GM19438 (cell line): Measurements from ENCODE around the gene CDC26.
"Not testable (repeated sequence)": the region's sequence is repeated elsewhere in the genome, so short reads cannot be mapped to it uniquely, and the experiment has no call there.

ENCODE experiments used
- ATAC-seq: cut with Tn5 transposase; IDR thresholded peaks from one replicate; pipeline ENCODE4 v1.9.1; 2021; ENCODE audit warnings: low read depth; ENCODE audit not compliant: unreplicated experiment

Gene CDC26

GRCh38 chr9:113244556-113244955 lies 30.8 kb downstream of the CDC26 start:
- ATAC-seq, result no peak

GRCh38 chr9:113241161-113241560 lies 34.2 kb downstream of the CDC26 start:
- ATAC-seq, result no peak

GRCh38 chr9:113238859-113239232 lies 36.5 kb downstream of the CDC26 start:
- no peak for ATAC-seq

- ATAC-seq, result no peak
These were observed 37.0 kb downstream of the CDC26 start for GRCh38 chr9:113238202-113238858.

- no peak for ATAC-seq
These were observed 38.3 kb downstream of the CDC26 start for GRCh38 chr9:113237026-113237425.

- ATAC-seq, result not testable (repeated sequence)
These were observed 39.6 kb downstream of the CDC26 start for GRCh38 chr9:113235701-113236255.

- ATAC-seq, result no peak
These were observed 43.7 kb downstream of the CDC26 start for GRCh38 chr9:113231701-113232100.

GRCh38 chr9:113228130-113228665 lies 47.2 kb downstream of the CDC26 start:
- no peak for ATAC-seq

GRCh38 chr9:113227436-113227835 lies 47.9 kb downstream of the CDC26 start:
- no peak for ATAC-seq

GRCh38 chr9:113223963-113224362 lies 51.4 kb downstream of the CDC26 start:
- no peak for ATAC-seq

- ATAC-seq, result no peak
These were observed 52.9 kb downstream of the CDC26 start for GRCh38 chr9:113222482-113222841.

GRCh38 chr9:113221800-113222481 lies 53.4 kb downstream of the CDC26 start:
- no peak for ATAC-seq

- ATAC-seq, result peak; percentile 84
These were observed 54.2 kb downstream of the CDC26 start, which contains the start of the genes FKBP15 and SLC31A1 for GRCh38 chr9:113221003-113221799. TSS of gene FKBP15 (minus strand) at chr9:113221277. CDS start at chr9:113221243, 34 bp downstream. TSS of gene SLC31A1 (plus strand) at chr9:113221544. CDS start at chr9:113256149, 34,605 bp downstream.

GRCh38 chr9:113220467-113221002 lies 54.8 kb downstream of the CDC26 start:
- no peak for ATAC-seq

- peak; percentile 56 for ATAC-seq
These were observed 55.4 kb downstream of the CDC26 start for GRCh38 chr9:113219969-113220368.

- peak; percentile 33 for ATAC-seq
These were observed 56.0 kb downstream of the CDC26 start for GRCh38 chr9:113219186-113219936.
